GM19240 (cell line): ENCODE data around the gene MAL.
A peak's percentile ranks its signal among the peaks of the same experiment; 100 is the strongest.

ENCODE experiments used
- DNase-seq: peaks from one replicate; pipeline ENCODE4 v3.0.0; 2011; ENCODE audit warnings: low spot score; ENCODE audit not compliant: insufficient read length

MAL gene

GRCh38 chr2:95025406-95026319 lies at the start of gene MAL:
MAL (plus strand) TSS chr2:95025708; CDS start chr2:95025793, 85 bp downstream.
- DNase-seq: no peak

GRCh38 chr2:94977826-94978225 lies 47.7 kb upstream of the MAL start:
- DNase-seq: no peak

- no peak for DNase-seq
Observed at GRCh38 chr2:94978917-94979316, 46.6 kb upstream of the MAL start.

GRCh38 chr2:94979406-94980375 lies 45.8 kb upstream of the MAL start:
- no peak for DNase-seq

GRCh38 chr2:94980406-94980805 lies 45.1 kb upstream of the MAL start:
- DNase-seq: no peak

- no peak for DNase-seq
Observed at GRCh38 chr2:94982156-94982555, 43.4 kb upstream of the MAL start.

- no peak for DNase-seq
Observed at GRCh38 chr2:94982675-94983074, 42.8 kb upstream of the MAL start.

GRCh38 chr2:94984964-94985575 lies 40.4 kb upstream of the MAL start:
- DNase-seq: no peak

- no peak for DNase-seq
Observed at GRCh38 chr2:94985636-94986035, 39.9 kb upstream of the MAL start.

- DNase-seq: peak; percentile 48
Observed at GRCh38 chr2:94986392-94986963, 39.0 kb upstream of the MAL start.

- DNase-seq: no peak
Observed at GRCh38 chr2:94987074-94988020, 38.2 kb upstream of the MAL start.

GRCh38 chr2:94990956-94991355 lies 34.6 kb upstream of the MAL start:
- no peak for DNase-seq

GRCh38 chr2:94992360-94992759 lies 33.1 kb upstream of the MAL start:
- DNase-seq: no peak

- DNase-seq: no peak
Observed at GRCh38 chr2:94993176-94994062, 32.1 kb upstream of the MAL start.

- DNase-seq: no peak
Observed at GRCh38 chr2:94994063-94994913, 31.2 kb upstream of the MAL start.

- no peak for DNase-seq
Observed at GRCh38 chr2:94994914-94995552, 30.5 kb upstream of the MAL start.

- DNase-seq: no peak
Observed at GRCh38 chr2:94995553-94996304, 29.8 kb upstream of the MAL start.
